ENCODE data around the gene IL13RA1.
"Not testable (repeated sequence)": the region's sequence is repeated elsewhere in the genome, so short reads cannot be mapped to it uniquely, and the experiment has no call there.

The IL13RA1 gene

DNA sequence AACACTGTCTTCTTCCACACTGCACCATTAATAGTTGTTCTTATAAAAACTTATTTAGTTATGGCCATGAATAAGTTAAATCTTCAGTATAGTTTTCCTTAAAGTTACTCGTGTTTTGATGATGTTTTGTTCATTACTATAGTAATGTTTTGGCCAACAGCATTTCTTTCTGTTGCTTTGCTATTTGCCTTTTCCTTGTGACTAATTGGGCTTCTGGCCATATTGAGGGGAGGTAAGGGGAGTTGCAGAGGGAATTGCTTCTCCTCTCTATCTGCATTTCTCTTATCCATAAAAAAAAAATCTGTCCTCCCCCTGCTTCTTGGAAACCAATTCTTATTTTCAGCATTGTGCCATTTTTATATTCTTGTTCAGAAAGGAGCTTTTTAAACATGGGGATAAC lies 53.5 kb downstream of the IL13RA1 start:
- DNase-seq: no peak

DNA sequence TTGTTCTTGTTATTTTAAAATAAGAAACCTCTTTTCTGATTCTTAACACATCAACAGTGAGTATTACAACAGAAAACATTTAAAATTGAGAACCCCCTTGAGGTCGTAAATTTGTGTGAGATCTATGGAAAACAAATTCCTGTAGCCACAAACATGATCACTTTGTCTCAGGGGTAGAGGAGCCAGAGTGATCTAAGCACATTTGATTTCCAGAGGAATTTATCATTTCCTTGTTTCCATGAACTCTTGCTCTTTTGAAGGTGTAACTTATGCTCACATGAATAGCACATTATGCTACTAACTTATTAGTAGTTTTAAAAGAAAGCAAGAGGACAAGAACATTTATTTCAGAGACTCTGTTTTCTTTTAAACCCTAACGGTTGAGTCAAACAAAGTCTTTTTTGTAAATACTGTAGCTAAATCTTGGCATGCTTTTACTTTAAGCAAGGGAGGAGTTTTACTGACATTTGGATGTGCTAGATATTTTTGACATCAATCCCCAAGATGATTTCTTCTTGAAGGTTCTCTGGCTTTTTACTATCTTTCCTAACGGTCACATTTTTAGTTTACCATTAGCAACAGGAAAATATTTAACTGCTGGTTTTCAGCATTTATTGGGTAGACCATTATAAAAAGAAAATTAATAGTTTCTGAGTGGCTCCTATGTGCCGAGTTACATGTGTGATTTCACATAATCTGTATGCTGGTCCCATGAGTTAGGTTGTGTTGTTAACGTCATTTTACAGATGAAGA lies 68.3 kb downstream of the IL13RA1 start:
- DNase-seq: no peak

- peak; percentile 25 for DNase-seq
These were observed 75.5 kb downstream of the IL13RA1 start for GRCh38 chrX:118802857-118803256.

GRCh38 chrX:118807151-118808017 lies 80.0 kb downstream of the IL13RA1 start:
- DNase-seq: no peak

- DNase-seq: not testable (repeated sequence)
These were observed 89.9 kb downstream of the IL13RA1 start for GRCh38 chrX:118817257-118817656.

- no peak for DNase-seq
These were observed 96.1 kb downstream of the IL13RA1 start, which contains the start of gene ZCCHC12 for GRCh38 chrX:118823263-118824172. TSS of gene ZCCHC12 (plus strand) at chrX:118823824. CDS start at chrX:118825245, 1,421 bp downstream.

GRCh38 chrX:118824173-118824730 lies 96.8 kb downstream of the IL13RA1 start:
- no peak for DNase-seq

- no peak for DNase-seq
These were observed 97.8 kb downstream of the IL13RA1 start for GRCh38 chrX:118825227-118825626.

DNA sequence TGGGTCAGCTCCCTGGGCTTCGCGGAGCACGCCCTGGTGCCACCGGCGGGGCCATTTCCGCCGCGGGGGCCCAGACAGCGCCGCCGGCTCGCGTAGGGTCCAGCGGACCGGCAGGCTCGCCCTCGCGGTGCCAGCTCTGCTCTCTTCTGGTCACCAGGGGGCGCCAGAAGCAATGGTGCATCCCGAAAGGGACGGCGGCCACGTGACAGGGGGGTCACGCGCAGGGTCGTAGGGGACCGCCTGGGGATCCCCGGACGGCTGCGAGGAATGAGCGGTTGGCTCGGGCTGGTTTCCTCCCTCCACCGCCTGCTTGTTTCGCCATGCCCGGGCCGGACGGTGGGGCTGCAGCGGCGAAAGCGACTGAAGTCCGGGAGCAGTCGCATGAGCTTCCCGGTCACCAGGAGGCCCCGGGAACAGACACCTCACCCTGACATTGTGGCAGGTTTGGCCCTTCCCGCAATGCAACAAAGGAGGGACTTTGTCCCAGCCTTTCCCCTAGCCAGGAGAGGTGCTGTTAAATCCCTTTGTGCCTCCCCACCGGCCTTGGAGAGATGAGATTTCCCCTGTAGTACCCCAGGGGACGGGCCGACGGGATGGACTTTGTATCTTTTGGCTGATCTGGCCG lies 112.0 kb downstream of the IL13RA1 start:
- no peak for DNase-seq
